CD4-positive, alpha-beta T cell (primary cell): ENCODE results near the gene TCF4. TPM values are rescaled to one million over a fixed set of nuclear protein-coding genes. Genes with fewer than 3 reads are reported as not detected.

Experiments
- ATAC-seq: fragments of 200-7000 bp; cut with Tn5 transposase; one replicate; pipeline ENCODE4 v1.10.0; 2022; ENCODE audit warnings: mild to moderate bottlenecking; ENCODE audit not compliant: poor library complexity
- CTCF ChIA-PET: fragments of 350-600 bp; sonication (Branson Sonifier 250); formaldehyde crosslinking; loops from one replicate; lab custom pipeline; 2021; ENCODE audit warnings: antibody characterized with exemption, inconsistent platforms; lab: Charles Lee
- POLR2A ChIA-PET: fragments of 350-600 bp; sonication (Branson Sonifier 250); formaldehyde crosslinking; loops from one replicate; lab custom pipeline; 2021; ENCODE audit warnings: antibody characterized with exemption, inconsistent platforms; lab: Charles Lee
- DNase-seq, 14 experiments: peaks; one replicate each; pipeline ENCODE4 v3.0.0-alpha.2; 2013 to 2020; ENCODE audit warnings: mixed read lengths in 2 of 14
- H3K27ac ChIP-seq, 2 donors: one replicate each; pipeline versions ENCODE4 v1.5.1 to v1.7.0; 2013; ENCODE audit warnings: low read length in 2 of 2, low read depth in 1 of 2, mild to moderate bottlenecking in 1 of 2
- H3K27me3 ChIP-seq, 2 experiments: 1 replicate in 1 of 2; 2 replicates in 1 of 2; pipeline versions ENCODE4 v1.6.1 to v1.7.0; 2013; ENCODE audit warnings: low read length in 2 of 2, control low read depth in 1 of 2, mild to moderate bottlenecking in 1 of 2, moderate library complexity in 1 of 2; ENCODE audit not compliant: insufficient read depth in 2 of 2, control insufficient read depth in 1 of 2
- H3K36me3 ChIP-seq: one replicate; pipeline ENCODE4 v1.6.1; 2013; ENCODE audit warnings: low read length, control low read depth; ENCODE audit not compliant: insufficient read depth
- H3K4me1 ChIP-seq: one replicate; pipeline ENCODE4 v1.6.1; 2013; ENCODE audit warnings: low read length, control low read depth; ENCODE audit not compliant: insufficient read depth
- H3K4me3 ChIP-seq: one replicate; pipeline ENCODE4 v1.5.1; 2013; ENCODE audit warnings: mild to moderate bottlenecking, low read length, moderate library complexity
- H3K9me3 ChIP-seq, 2 experiments: 1 replicate in 1 of 2; 2 replicates in 1 of 2; pipeline versions ENCODE4 v1.6.1 to v1.7.0; 2013; ENCODE audit warnings: low read length in 2 of 2, mild to moderate bottlenecking in 2 of 2, control low read depth in 1 of 2, moderate library complexity in 1 of 2; ENCODE audit not compliant: control insufficient read depth in 1 of 2, insufficient read depth in 1 of 2
- H3K27ac Mint-ChIP-seq: one replicate; pipeline ENCODE4 v1.8.0; 2020; ENCODE audit warnings: mixed read lengths
- H3K27me3 Mint-ChIP-seq: one replicate; pipeline ENCODE4 v1.8.0; 2021; ENCODE audit warnings: mixed read lengths
- H3K36me3 Mint-ChIP-seq: one replicate; pipeline ENCODE4 v1.8.0; 2021; ENCODE audit warnings: low read depth, mixed read lengths
- H3K4me1 Mint-ChIP-seq: one replicate; pipeline ENCODE4 v1.8.0; 2021; ENCODE audit warnings: low read depth, mixed read lengths
- H3K4me3 Mint-ChIP-seq: one replicate; pipeline ENCODE4 v1.8.0; 2020; ENCODE audit warnings: mild to moderate bottlenecking, mixed read lengths
- H3K9me3 Mint-ChIP-seq: one replicate; pipeline ENCODE4 v1.8.0; 2020; ENCODE audit warnings: mixed read lengths
- intact Hi-C, 2 experiments: fragments of 100-400 bp; cut with DNase I in 1 of 2; cut with micrococcal nuclease in 1 of 2; formaldehyde crosslinking; loops; one replicate each; pipeline versions ENCODE4 v1.15.1 to v1.9.0; 2023 to 2025; cut with DNase I, micrococcal nuclease
- total RNA-seq, 174 experiments: library from RNA in 2 of 174; stranded (reverse) in 2 of 174; gene quantifications; one replicate each; pipeline ENCODE4 v1.2.3 and lab custom pipeline; 2021 to 2026
- TF ChIP-seq, protein P1 (sequence below): fragments of 200-600 bp; IDR thresholded peaks from one replicate; pipeline ENCODE4 v1.8.0; 2022; ENCODE audit warnings: antibody characterized with exemption, mild to moderate bottlenecking

Gene TCF4
- total RNA-seq, 2 experiments from 2014 or later = 3.0 to 3.2 TPM

DNA sequence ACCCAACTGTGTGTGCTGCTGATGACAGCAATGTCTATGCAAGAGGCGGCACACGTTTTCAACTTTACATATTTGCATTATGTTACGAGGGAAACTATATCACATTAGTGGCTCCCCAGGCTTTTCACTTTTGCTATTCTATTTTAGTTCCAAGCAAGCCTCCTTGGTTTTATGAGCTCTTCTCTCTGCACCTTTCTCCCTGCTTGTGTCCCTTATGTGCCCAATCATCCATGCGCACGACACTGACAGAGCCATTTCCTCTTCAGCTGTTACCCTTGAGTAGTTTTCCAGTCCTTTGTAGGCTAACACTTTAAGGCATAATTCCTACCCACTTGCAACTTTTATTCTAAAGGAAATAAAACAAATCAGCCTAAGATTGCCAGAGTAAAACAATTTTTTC, 154.3 kb downstream of the TCF4 start:
- ChIA-PET POLR2A (no interaction called here), CTCF (no interaction called here)
- Mint-ChIP-seq H3K36me3 (no peaks in the 10 kb centered on the region), H3K27me3 (no peaks in the 10 kb centered on the region), H3K4me3 (no peak overlapping the region), H3K9me3 (peaks cover 4% of the 10 kb centered on the region), H3K4me1 (no peaks in the 10 kb centered on the region), H3K27ac (no peak overlapping the region)
- Histone ChIP-seq H3K9me3 (no peaks in the 10 kb centered on the region), H3K27ac (no peak overlapping the region), H3K4me1 (no peaks in the 10 kb centered on the region), H3K36me3 (no peaks in the 10 kb centered on the region), H3K4me3 (no peak overlapping the region), H3K27me3 (peaks cover 0 to 4% of the 10 kb centered on the region in 2 experiments)
- ATAC-seq = no peak
- DNase-seq = no peak
- TF ChIP-seq, protein P1, sequence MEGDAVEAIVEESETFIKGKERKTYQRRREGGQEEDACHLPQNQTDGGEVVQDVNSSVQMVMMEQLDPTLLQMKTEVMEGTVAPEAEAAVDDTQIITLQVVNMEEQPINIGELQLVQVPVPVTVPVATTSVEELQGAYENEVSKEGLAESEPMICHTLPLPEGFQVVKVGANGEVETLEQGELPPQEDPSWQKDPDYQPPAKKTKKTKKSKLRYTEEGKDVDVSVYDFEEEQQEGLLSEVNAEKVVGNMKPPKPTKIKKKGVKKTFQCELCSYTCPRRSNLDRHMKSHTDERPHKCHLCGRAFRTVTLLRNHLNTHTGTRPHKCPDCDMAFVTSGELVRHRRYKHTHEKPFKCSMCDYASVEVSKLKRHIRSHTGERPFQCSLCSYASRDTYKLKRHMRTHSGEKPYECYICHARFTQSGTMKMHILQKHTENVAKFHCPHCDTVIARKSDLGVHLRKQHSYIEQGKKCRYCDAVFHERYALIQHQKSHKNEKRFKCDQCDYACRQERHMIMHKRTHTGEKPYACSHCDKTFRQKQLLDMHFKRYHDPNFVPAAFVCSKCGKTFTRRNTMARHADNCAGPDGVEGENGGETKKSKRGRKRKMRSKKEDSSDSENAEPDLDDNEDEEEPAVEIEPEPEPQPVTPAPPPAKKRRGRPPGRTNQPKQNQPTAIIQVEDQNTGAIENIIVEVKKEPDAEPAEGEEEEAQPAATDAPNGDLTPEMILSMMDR = no peak
- intact Hi-C loops = no loop called here

GRCh38 chr18:55433140-55433539, 154.9 kb downstream of the TCF4 start:
- Histone ChIP-seq H3K27ac (no peak overlapping the region), H3K4me1 (no peaks in the 10 kb centered on the region), H3K27me3 (peaks cover 0 to 4% of the 10 kb centered on the region in 2 experiments), H3K36me3 (no peaks in the 10 kb centered on the region), H3K9me3 (no peaks in the 10 kb centered on the region), H3K4me3 (no peak overlapping the region)
- no peak for DNase-seq
- POLR2A ChIA-PET = no interaction called here
- H3K9me3 Mint-ChIP-seq = peaks cover 4% of the 10 kb centered on the region
- H3K27ac Mint-ChIP-seq = no peak overlapping the region
- TF ChIP-seq, protein P1 = no peak
- H3K4me3 Mint-ChIP-seq = no peak overlapping the region
- CTCF ChIA-PET = no interaction called here
- no peak for ATAC-seq
- intact Hi-C loops = no loop called here
- H3K4me1 Mint-ChIP-seq = no peaks in the 10 kb centered on the region
- H3K27me3 Mint-ChIP-seq = no peaks in the 10 kb centered on the region
- no peaks in the 10 kb centered on the region for H3K36me3 Mint-ChIP-seq

DNA sequence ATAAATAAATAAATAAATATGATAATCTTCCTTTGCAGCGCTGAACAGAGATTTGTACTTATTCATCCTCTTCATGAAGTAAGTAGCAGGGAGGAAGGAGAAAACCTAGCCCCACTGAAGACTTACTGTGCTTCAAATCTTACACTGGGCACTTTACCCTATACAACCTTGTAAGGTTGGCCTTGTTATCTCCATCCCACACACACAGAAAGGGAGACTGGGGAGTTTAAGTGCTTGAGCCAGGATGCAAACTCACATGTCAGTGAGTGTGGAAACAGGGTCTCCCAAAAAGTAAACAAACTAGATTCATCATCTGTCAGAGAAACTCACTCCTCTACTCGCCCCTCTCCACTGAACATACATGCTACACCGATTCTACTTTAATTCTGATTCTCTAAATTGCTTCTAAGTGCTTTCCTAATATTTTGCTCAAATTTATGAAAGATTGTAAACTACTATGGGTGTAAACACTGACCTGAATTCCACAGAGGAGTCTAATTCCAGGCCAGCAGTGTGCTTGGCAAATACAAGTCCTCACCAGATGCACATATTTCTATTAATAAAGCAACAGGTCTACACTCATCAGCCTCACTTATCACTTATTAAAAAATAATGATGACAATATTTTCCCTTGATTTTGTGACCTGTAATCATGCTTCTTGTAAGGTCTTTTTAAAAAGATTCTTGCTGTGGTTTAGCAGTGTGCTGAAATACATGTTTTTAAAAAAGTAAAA, 155.5 kb downstream of the TCF4 start:
- no peak overlapping the region for H3K4me3 Mint-ChIP-seq

More for the DNA sequence above, 155.5 kb downstream of the TCF4 start:
- Mint-ChIP-seq H3K36me3 (no peaks in the 10 kb centered on the region), H3K27me3 (no peaks in the 10 kb centered on the region), H3K4me1 (no peaks in the 10 kb centered on the region), H3K27ac (no peak overlapping the region), H3K9me3 (peaks cover 4% of the 10 kb centered on the region)
- DNase-seq (no peak), ATAC-seq (no peak)
- H3K4me1 ChIP-seq = no peaks in the 10 kb centered on the region
- TF ChIP-seq, protein P1 = no peak
- CTCF ChIA-PET = no interaction called here
- H3K27me3 ChIP-seq = peaks cover 0 to 4% of the 10 kb centered on the region in 2 experiments
- H3K27ac ChIP-seq = no peak overlapping the region
- no peak overlapping the region for H3K4me3 ChIP-seq
- no peaks in the 10 kb centered on the region for H3K36me3 ChIP-seq
- POLR2A ChIA-PET = no interaction called here
- intact Hi-C loops = no loop called here
- H3K9me3 ChIP-seq = no peaks in the 10 kb centered on the region
